Measurements from ENCODE around the gene CFAP20DC.

DNA sequence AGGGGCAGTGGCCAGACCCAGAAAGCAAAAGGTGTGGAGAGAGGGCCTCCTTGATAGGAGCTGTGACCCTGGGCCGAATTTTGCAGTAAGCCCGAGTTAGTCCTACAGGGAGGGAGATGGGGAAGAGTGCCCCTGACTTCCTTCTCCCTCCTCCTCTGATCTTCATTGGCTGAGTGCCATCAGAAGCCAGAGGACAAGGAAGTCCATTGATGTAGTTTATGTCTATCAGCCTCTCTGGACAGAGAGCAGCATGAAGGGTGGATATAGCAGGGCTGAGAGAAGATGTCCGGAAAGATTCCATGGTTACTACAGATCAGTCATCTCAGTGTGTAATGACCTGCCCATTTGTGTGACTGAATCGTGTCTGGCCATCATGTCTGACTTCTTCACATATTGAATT is 280.8 kb downstream of the CFAP20DC start:
- TF ChIP-seq, protein P1, sequence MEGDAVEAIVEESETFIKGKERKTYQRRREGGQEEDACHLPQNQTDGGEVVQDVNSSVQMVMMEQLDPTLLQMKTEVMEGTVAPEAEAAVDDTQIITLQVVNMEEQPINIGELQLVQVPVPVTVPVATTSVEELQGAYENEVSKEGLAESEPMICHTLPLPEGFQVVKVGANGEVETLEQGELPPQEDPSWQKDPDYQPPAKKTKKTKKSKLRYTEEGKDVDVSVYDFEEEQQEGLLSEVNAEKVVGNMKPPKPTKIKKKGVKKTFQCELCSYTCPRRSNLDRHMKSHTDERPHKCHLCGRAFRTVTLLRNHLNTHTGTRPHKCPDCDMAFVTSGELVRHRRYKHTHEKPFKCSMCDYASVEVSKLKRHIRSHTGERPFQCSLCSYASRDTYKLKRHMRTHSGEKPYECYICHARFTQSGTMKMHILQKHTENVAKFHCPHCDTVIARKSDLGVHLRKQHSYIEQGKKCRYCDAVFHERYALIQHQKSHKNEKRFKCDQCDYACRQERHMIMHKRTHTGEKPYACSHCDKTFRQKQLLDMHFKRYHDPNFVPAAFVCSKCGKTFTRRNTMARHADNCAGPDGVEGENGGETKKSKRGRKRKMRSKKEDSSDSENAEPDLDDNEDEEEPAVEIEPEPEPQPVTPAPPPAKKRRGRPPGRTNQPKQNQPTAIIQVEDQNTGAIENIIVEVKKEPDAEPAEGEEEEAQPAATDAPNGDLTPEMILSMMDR (IDR thresholded peaks at IDR 0.05) = no peak
- no peak for TF ChIP-seq POLR2AphosphoS5 (IDR thresholded peaks at IDR 0.05; ENCODE audit: insufficient read depth in 1 of 2, low read depth in 1 of 2)
- no peak for TF ChIP-seq POLR2A (IDR thresholded peaks at IDR 0.05)

Measured in vagina (tissue), 2 donors.